Memory B cell (primary cell): ENCODE measurements around the gene ROR2.

Source experiments
- ATAC-seq: fragments of 150-1000 bp; cut with Tn5 transposase; 2 replicates; pipeline ENCODE4 v1.10.0; 2021; ENCODE audit warnings: low read depth, mild to moderate bottlenecking, moderate library complexity
- DNase-seq, 2 donors: peaks; one replicate each; pipeline ENCODE4 v3.0.0; 2022; ENCODE audit warnings: low spot score in 2 of 2
- H3K27ac Mint-ChIP-seq: one replicate; pipeline ENCODE4 v1.8.0; 2022; ENCODE audit warnings: mild to moderate bottlenecking, moderate library complexity, mixed read lengths
- H3K27me3 Mint-ChIP-seq: one replicate; pipeline ENCODE4 v1.8.0; 2022; ENCODE audit warnings: mixed read lengths
- H3K36me3 Mint-ChIP-seq: one replicate; pipeline ENCODE4 v1.8.0; 2022; ENCODE audit warnings: mild to moderate bottlenecking, mixed read lengths
- H3K4me1 Mint-ChIP-seq: one replicate; pipeline ENCODE4 v1.8.0; 2022; ENCODE audit warnings: mixed read lengths
- H3K4me3 Mint-ChIP-seq: one replicate; pipeline ENCODE4 v1.8.0; 2022; ENCODE audit warnings: mild to moderate bottlenecking, moderate library complexity, mixed read lengths
- H3K9me3 Mint-ChIP-seq: one replicate; pipeline ENCODE4 v1.8.0; 2022; ENCODE audit warnings: mixed read lengths

Gene ROR2

DNA sequence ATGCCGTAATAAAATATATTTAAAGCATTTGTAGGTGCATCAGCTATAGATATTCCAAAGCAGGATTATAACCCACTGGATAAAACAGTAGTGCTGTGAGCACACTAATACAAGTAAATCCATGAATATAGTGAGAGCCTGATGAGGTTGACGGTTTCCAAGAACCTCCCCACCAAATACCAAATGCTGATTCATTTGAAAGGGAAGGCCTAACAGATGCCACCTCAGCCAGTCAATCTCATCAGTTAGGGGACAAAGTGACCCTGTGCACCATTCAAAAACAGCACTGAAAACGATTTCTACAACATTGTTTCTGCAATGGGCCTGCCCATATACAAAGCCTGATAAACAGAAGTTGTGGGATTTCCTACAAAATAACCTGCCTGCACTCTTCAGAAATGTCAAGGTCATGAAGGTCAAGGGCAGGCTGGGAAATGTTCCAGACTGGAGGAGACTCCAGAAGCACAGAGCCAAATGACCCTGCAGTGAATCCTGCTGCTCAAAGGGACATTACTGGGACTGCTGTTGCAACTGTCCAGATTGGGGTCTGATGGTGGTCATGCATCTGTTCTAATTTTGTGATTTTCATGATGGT is 69.6 kb downstream of the ROR2 start:
- ATAC-seq (no peak), DNase-seq (no peak)
- Mint-ChIP-seq H3K9me3 (no peaks in the 10 kb centered on the region), H3K27ac (no peak overlapping the region), H3K4me3 (no peak overlapping the region), H3K36me3 (no peaks in the 10 kb centered on the region), H3K4me1 (no peaks in the 10 kb centered on the region), H3K27me3 (peaks cover 2% of the 10 kb centered on the region)

DNA sequence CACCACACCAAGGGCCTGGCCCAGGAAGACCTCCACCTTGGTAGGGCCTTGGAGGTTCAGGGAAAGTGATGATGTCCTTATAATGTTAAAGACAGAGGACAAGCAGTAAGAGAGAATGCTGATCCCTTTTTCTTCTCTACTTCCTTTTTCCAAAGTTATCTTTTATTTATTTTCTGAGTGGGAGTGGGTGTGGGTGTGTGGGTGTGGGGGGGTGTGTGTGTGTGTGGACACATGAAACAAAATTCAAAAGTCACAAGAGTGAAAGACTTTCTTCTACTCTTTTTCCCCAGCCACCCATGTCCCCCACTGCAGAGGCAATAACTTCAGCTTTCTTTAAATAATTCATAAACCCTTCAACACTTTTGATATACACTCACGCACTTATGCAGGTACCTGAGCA is 70.8 kb downstream of the ROR2 start:
- DNase-seq: no peak
- Mint-ChIP-seq H3K27me3 (peaks cover 4% of the 10 kb centered on the region), H3K36me3 (no peaks in the 10 kb centered on the region), H3K27ac (no peak overlapping the region), H3K4me1 (no peaks in the 10 kb centered on the region), H3K4me3 (no peak overlapping the region), H3K9me3 (no peaks in the 10 kb centered on the region)
- no peak for ATAC-seq

DNA sequence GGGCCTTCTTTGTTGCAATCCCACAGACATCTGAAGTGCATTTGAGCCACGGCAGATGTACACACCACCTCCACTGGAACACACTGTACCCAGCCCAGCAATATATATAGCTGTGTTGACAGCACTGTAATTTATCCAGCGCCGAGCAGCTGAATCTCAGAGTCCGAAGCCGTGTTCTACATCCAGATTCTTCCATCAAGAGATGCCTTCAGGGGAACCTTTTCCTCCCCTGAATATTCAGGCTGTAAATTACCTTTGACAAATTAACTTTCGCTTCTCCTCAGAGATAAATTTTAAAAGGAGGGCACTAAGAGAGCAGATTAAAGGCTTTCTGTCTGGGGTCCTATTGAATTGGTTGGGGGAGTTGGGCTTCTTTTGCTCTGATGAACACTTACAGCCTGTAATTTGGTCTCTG is 76.4 kb downstream of the ROR2 start:
- Mint-ChIP-seq H3K27ac (no peak overlapping the region), H3K36me3 (no peaks in the 10 kb centered on the region), H3K4me3 (no peak overlapping the region), H3K9me3 (no peaks in the 10 kb centered on the region), H3K27me3 (peaks cover 11% of the 10 kb centered on the region), H3K4me1 (no peaks in the 10 kb centered on the region)
- no peak for ATAC-seq
- DNase-seq: no peak

DNA sequence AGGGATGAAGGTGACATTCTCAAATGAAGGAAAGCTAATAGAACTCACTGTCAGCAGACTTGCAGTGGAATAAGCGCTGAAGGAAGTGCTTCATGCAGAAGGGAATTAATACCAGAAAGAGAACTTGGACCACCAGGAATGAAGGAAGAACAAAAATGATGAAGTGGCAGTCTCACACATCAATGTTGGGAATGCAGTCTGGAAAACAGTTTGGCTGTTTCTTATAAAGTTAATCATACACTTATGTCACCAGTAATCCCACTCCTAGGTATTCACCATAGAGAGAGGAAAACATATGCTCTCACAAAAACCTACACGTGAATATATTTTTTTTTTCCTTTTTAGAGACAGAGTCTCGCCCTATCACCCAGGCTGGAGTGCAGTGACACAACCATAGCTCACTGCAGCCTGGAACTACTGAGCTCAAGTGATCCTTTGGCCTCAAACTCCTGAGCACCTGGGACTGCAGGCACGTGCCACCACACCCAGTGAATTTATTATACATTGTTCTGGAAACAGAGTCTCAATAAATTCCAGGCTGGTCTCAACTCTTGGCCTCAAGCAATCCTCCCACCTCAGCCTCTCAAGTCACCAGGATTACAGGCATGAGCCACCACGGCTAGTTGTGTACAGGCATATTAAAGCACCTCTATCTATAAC is 81.2 kb downstream of the ROR2 start:
- no peak for ATAC-seq
- Mint-ChIP-seq H3K27me3 (peaks cover 13% of the 10 kb centered on the region), H3K27ac (no peak overlapping the region)

DNA sequence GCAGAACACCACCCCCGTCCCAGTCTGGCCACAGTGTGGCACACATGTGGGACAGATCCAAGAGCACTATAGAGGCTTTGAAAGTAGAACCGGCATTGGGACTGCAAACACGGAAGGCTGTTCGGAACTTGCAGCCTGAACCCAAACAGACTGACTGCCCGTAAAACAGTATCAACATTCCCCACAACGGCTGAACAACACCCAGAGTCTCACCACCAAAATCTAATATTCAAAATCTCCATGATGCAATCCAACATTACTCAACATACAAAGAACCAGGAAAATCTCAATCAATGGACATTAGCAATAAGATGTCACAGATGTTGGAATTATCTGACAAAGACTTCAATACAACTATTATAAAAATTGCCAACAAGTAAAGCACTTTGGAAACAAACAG is 82.3 kb downstream of the ROR2 start:
- ATAC-seq: no peak
- no peaks in the 10 kb centered on the region for H3K9me3 Mint-ChIP-seq
- H3K4me1 Mint-ChIP-seq: no peaks in the 10 kb centered on the region
- peaks cover 11% of the 10 kb centered on the region for H3K27me3 Mint-ChIP-seq
- no peak for DNase-seq
- H3K36me3 Mint-ChIP-seq: no peaks in the 10 kb centered on the region
- H3K27ac Mint-ChIP-seq: no peak overlapping the region
- no peak overlapping the region for H3K4me3 Mint-ChIP-seq

More for the DNA sequence above, 81.2 kb downstream of the ROR2 start:
- H3K9me3 Mint-ChIP-seq: no peaks in the 10 kb centered on the region
- H3K4me3 Mint-ChIP-seq: no peak overlapping the region
- no peaks in the 10 kb centered on the region for H3K4me1 Mint-ChIP-seq
- DNase-seq: no peak
- no peaks in the 10 kb centered on the region for H3K36me3 Mint-ChIP-seq

DNA sequence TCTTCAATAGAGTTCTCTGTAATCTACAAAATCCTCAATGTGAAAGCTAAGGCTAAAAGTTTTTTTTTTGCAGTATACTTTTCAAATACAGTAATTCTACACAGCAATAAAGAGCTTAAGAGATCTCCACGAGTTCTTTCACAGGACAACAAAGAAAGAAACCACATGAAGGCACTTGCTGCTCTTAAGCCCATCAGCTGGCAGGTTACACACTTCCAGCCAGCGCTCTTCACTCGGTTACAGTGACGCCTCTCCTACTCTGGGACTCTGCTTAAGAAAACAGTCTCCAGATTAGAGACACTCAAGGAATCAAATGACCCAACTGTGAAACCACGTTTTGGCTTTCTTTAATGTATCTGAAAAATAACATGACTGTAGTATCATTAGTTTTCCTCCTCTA is 85.0 kb downstream of the ROR2 start:
- DNase-seq: no peak
- Mint-ChIP-seq H3K4me1 (peaks cover 2% of the 10 kb centered on the region), H3K27me3 (peaks cover 7% of the 10 kb centered on the region), H3K36me3 (no peaks in the 10 kb centered on the region), H3K9me3 (peaks cover 3% of the 10 kb centered on the region), H3K4me3 (no peak overlapping the region), H3K27ac (no peak overlapping the region)
- ATAC-seq: no peak

DNA sequence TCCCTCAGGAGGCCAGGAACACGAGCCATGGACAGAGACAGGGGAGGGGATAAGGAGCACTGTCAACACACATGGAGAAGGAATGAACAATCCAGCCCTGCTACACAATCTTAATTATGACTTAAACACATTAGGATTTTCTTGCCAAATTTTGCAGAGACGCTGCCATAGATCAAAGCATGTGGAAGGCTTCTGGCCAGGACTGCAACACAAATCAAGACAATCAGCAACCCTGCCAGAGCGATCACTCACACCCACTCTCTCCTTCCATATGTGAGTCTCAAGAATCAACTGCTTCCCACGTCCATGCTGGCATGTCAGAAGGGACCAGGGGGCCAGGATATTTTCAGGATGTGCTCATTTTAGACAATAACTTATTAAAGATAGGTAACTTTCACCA is 85.6 kb downstream of the ROR2 start:
- no peak overlapping the region for H3K27ac Mint-ChIP-seq
- H3K4me1 Mint-ChIP-seq: peaks cover 2% of the 10 kb centered on the region
- H3K9me3 Mint-ChIP-seq: peaks cover 3% of the 10 kb centered on the region
- DNase-seq: no peak
- H3K36me3 Mint-ChIP-seq: no peaks in the 10 kb centered on the region
- no peak overlapping the region for H3K4me3 Mint-ChIP-seq
- H3K27me3 Mint-ChIP-seq: peaks cover 7% of the 10 kb centered on the region
- no peak for ATAC-seq

DNA sequence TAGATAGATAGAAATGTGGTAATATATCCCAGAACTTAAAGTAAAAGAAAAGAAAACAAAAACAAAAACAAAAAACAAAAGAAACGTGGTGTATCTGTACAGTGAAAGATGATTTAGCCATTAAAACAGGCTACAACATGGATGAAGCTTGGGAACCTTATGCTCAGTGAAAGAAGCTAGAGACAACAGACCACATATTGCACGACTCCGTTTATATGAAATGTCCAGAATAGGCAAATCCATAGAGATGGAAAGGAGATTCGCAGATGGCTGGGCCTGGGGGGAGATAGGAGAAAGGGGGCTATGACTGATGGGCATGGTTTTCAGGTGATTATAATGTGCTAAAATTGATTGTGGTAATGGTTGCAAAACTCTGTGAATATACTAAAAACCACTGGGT is 86.6 kb downstream of the ROR2 start:
- Mint-ChIP-seq H3K4me3 (no peak overlapping the region), H3K27ac (no peak overlapping the region), H3K27me3 (peaks cover 6% of the 10 kb centered on the region), H3K4me1 (peaks cover 2% of the 10 kb centered on the region), H3K9me3 (peaks cover 3% of the 10 kb centered on the region), H3K36me3 (no peaks in the 10 kb centered on the region)
- DNase-seq (no peak), ATAC-seq (no peak)

DNA sequence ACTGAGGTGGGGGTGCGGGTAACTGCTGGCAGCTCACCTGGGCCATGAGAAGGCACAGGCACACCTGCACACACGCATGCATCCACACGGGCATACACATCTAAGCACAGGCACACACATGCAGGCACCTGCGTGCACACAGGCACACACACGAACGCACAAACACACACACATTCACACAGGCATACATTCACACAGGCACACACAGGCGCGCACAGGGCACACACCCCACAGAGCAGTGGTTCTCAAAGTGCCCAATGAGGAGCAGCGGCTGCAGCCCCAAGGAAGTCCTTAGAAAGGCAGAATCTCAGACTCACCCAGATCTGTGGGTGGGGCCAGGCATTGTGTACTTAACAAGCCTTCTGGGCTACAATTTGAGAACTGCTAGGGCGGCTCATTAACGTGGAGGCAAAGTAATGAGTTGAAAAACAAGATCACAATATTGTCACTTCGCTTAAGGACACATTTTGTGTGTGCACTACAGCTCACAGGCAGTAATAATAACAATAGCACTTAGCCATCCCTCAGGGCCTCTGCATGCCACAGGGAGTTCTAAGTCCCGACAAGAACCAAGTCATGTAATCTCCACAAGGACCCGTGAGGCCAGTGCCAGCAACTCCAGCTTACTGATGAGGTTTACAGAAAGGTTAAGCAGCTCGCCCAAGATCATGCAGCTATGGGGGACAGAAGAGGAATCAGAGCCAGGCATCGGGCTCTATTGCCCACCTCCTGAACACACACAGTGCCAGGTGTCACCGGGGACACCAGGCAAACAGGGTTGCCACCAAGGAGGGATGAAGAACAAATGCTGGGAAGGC is 91.6 kb downstream of the ROR2 start:
- ATAC-seq (no peak), DNase-seq (no peak)
- Mint-ChIP-seq H3K27ac (no peak overlapping the region), H3K27me3 (peaks cover 5% of the 10 kb centered on the region), H3K4me1 (peaks cover 2% of the 10 kb centered on the region), H3K36me3 (no peaks in the 10 kb centered on the region), H3K4me3 (no peak overlapping the region), H3K9me3 (peaks cover 3% of the 10 kb centered on the region)

DNA sequence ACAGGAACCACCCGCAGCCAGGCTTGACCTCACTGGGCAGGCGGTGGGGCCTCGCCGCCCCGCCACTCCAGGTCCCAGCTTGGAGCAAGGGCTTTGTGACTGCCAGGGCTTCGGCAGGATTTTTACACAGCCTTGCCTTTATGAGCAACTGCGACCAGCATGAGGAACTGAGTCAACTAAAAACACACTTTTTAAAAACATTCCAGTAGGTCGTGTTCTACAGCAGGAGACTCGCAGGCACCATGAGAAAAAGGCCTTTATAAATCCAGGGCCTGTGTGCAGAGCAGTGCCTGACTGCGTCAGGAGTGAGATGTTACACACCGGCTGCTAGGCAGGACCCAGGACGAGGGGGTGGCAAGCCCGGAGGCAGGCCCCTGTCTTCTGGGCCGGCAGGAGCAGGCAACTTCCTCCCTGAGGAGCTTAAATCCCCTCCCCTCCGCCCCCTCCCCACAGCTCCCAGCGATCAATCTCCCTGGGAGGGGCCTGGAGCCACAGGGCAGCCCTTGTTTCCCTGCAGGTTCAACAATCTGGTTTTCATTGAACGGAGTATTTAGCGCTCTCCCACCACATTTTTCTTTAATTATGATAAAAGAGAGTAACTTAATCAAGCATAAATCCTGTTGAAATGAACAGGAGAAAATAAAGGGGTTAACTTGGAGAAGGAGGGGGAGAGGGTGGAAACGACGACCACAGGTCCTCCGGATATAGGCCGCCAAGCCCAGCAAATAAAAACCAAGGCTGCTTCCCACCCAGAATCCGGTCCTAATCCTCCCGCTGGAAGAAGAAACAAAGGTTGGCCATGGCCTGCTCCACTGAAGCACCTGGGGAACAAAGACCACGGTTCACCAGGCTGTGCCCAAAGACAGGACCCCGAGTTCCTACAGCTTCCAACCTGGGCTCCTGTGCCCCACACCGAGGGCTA is 92.5 kb downstream of the ROR2 start:
- peaks cover 8% of the 10 kb centered on the region for H3K27me3 Mint-ChIP-seq
- no peak overlapping the region for H3K27ac Mint-ChIP-seq
- DNase-seq (no peak), ATAC-seq (no peak)
- H3K4me1 Mint-ChIP-seq: peaks cover 2% of the 10 kb centered on the region
- peaks cover 3% of the 10 kb centered on the region for H3K9me3 Mint-ChIP-seq
- no peak overlapping the region for H3K4me3 Mint-ChIP-seq
- no peaks in the 10 kb centered on the region for H3K36me3 Mint-ChIP-seq

DNA sequence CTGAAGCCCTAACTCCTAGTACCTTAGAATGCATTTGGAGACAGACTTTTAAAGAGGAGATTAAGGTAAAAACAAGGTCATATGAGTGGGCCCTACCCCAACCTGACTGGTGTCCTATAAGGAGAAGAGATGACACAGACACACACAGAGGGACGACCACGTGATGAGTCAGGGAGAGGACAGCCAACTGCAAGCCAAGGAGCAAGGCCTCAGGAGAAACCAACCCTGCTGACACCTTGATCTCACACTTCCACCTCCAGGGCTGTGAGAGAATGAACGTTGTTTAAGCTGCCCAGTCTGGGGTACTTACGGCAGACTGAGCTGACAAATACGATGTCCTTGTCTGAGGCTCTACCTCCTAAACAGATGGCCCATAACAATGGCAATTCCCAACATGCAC is 93.6 kb downstream of the ROR2 start:
- Mint-ChIP-seq H3K4me3 (no peak overlapping the region), H3K36me3 (no peaks in the 10 kb centered on the region), H3K27me3 (peaks cover 11% of the 10 kb centered on the region), H3K4me1 (peaks cover 2% of the 10 kb centered on the region), H3K9me3 (peaks cover 2% of the 10 kb centered on the region), H3K27ac (no peak overlapping the region)
- ATAC-seq (no peak), DNase-seq (no peak)

DNA sequence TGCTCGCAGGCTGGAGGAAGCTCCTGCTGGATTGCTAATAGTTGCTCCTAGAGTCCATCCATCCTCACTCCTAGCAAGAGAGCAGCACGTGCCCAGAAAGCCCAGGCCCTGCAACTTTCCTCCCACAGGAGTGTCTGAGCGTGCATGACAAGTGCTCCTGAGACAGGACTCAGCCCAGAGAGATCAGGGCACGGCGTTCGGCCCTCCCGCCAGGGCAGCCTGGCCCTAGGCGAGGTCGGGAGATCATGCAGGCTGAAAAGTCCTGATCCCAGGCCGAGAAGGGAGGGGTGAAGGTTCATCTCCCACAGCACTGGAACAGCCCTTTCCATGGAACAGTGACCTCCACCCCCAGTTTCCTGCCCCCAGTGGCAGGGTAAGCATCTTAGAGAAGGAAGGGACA is 94.8 kb downstream of the ROR2 start:
- no peak for DNase-seq
- Mint-ChIP-seq H3K9me3 (no peaks in the 10 kb centered on the region), H3K4me3 (no peak overlapping the region)

DNA sequence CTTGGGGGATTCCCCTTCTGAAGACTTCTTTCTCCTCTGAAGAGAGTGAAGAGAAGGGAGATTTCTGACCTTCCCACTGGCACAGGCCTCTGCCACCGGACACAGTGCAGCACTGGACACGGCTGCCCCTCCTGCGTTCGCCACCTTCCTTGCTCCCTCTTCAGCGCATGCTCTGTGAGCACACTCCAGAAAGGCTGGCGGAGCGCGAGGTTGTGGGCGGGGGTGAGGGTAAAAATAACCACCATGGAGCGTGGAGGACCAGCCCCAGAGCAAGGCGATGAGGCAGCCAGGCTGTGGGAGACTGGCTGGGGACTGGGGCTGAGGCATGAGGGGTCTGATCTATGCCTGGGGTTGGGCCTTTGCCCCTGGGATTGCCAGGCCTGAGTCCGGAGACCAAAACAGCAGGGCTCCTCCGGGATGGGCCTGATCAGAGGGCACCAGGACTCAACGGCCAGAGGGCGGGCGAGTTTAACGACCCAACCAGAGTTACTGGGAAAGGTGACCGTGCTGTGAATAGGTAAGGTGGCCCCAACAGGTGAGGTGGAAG is 97.2 kb downstream of the ROR2 start:
- no peak overlapping the region for H3K27ac Mint-ChIP-seq
- no peaks in the 10 kb centered on the region for H3K36me3 Mint-ChIP-seq
- ATAC-seq (no peak), DNase-seq (no peak)
- no peak overlapping the region for H3K4me3 Mint-ChIP-seq
- peaks cover 3% of the 10 kb centered on the region for H3K9me3 Mint-ChIP-seq
- peaks cover 12% of the 10 kb centered on the region for H3K27me3 Mint-ChIP-seq
- H3K4me1 Mint-ChIP-seq: no peaks in the 10 kb centered on the region

More for the DNA sequence above, 94.8 kb downstream of the ROR2 start:
- Mint-ChIP-seq H3K27ac (no peak overlapping the region), H3K36me3 (no peaks in the 10 kb centered on the region), H3K4me1 (no peaks in the 10 kb centered on the region), H3K27me3 (peaks cover 11% of the 10 kb centered on the region)
- no peak for ATAC-seq
